A549 treated with GW870086 at 1 μM for 4 hours (cell line): ENCODE measurements around the gene DVL2. TPM values are rescaled to one million over a fixed set of nuclear protein-coding genes. Genes with fewer than 3 reads are reported as not detected.

Experiments used
- total RNA-seq: library from RNA; stranded (reverse); fragments of 200-300 nt; extraction: Qiagen RNA extraction; gene quantifications from 5 replicates; pipeline ENCODE4 v1.2.3, GENCODE V29; 2022; ENCODE audit warnings: low read depth

DVL2 gene
- total RNA-seq: 31.8 to 38.4 TPM (median 37.3 TPM) in 5 replicates

GRCh38 chr17:7234083-7234951 lies at the start of gene DVL2:
Gene DVL2, minus strand, starts transcription at chr17:7234517. Its CDS starts 255 bp downstream, at chr17:7234262.

GRCh38 chr17:7281074-7281952 lies 47.0 kb upstream of the DVL2 start, which contains the start of gene SLC2A4:
Gene SLC2A4, plus strand, starts transcription at chr17:7281718. Its CDS starts 217 bp downstream, at chr17:7281935.

GRCh38 chr17:7262192-7262934 lies 28.0 kb upstream of the DVL2 start, which contains the start of gene CLDN7:
Gene CLDN7, minus strand, starts transcription at chr17:7262478. Its CDS starts 435 bp downstream, at chr17:7262043.

GRCh38 chr17:7252176-7253043 lies 18.1 kb upstream of the DVL2 start, which contains the start of gene ELP5:
Gene ELP5, plus strand, starts transcription at chr17:7252215. Its CDS starts 336 bp downstream, at chr17:7252551.

GRCh38 chr17:7251661-7252175 lies 17.4 kb upstream of the DVL2 start, which contains the start of gene CTDNEP1:
Gene CTDNEP1, minus strand, starts transcription at chr17:7251734. Its CDS starts 438 bp downstream, at chr17:7251296.

GRCh38 chr17:7241783-7242716 lies 7.7 kb upstream of the DVL2 start, which contains the start of gene GABARAP:
Gene GABARAP, minus strand, starts transcription at chr17:7242449. Its CDS starts 119 bp downstream, at chr17:7242330.

GRCh38 chr17:7239091-7240027 lies 5.0 kb upstream of the DVL2 start, which contains the start of gene PHF23:
Gene PHF23, minus strand, starts transcription at chr17:7239457. Its CDS starts 178 bp downstream, at chr17:7239279.

GRCh38 chr17:7219812-7220592 lies 14.3 kb downstream of the DVL2 start, which contains the start of the genes ACADVL and DLG4:
Gene ACADVL, plus strand, starts transcription at chr17:7219938. Its CDS starts 47 bp downstream, at chr17:7219985.
Gene DLG4, minus strand, starts transcription at chr17:7219836.

GRCh38 chr17:7179317-7180254 lies 54.7 kb downstream of the DVL2 start, which contains the start of gene ASGR1:
Gene ASGR1, minus strand, starts transcription at chr17:7179370. Its CDS starts 807 bp downstream, at chr17:7178563.

Other genes with a start within 250 kb of the DVL2 start
- not detected in 5 replicates for gene ALOX12, start 238.5 kb downstream of the DVL2 start, total RNA-seq
- 431 to 509 TPM (median 449 TPM) in 5 replicates for gene RNASEK, start 221.9 kb downstream of the DVL2 start, total RNA-seq
- not detected in 5 replicates for gene BCL6B, start 211.5 kb downstream of the DVL2 start, total RNA-seq
- gene SLC16A13, start 198.5 kb downstream of the DVL2 start, total RNA-seq: 6.9 to 9.1 TPM (median 8.2 TPM) in 5 replicates
- not detected in 5 replicates for gene SLC16A11, start 190.4 kb downstream of the DVL2 start, total RNA-seq
- gene CLEC10A, start 154.3 kb downstream of the DVL2 start, total RNA-seq: not detected in 5 replicates
- gene ASGR2, start 119.7 kb downstream of the DVL2 start, total RNA-seq: 0.10 to 0.35 TPM in 2 of 5 replicates, not detected in the others
- 0.78 to 1.4 TPM (median 0.87 TPM) in 5 replicates for gene ASGR1, start 55.1 kb downstream of the DVL2 start, total RNA-seq
- gene DLG4, start 14.7 kb downstream of the DVL2 start, total RNA-seq: 4.8 to 8.2 TPM (median 6.7 TPM) in 5 replicates
- 328 to 426 TPM (median 419 TPM) in 5 replicates for gene ACADVL, start 14.6 kb downstream of the DVL2 start, total RNA-seq
- 80.8 to 113 TPM (median 94.7 TPM) in 5 replicates for gene PHF23, start 4.9 kb upstream of the DVL2 start, total RNA-seq
- 629 to 795 TPM (median 688 TPM) in 5 replicates for gene GABARAP, start 7.9 kb upstream of the DVL2 start, total RNA-seq
- gene CTDNEP1, start 17.2 kb upstream of the DVL2 start, total RNA-seq: 209 to 247 TPM (median 236 TPM) in 5 replicates
- 124 to 134 TPM (median 126 TPM) in 5 replicates for gene ELP5, start 17.7 kb upstream of the DVL2 start, total RNA-seq
- gene CLDN7, start 28.0 kb upstream of the DVL2 start, total RNA-seq: 1.7 to 2.5 TPM (median 2.1 TPM) in 5 replicates
- gene SLC2A4, start 47.2 kb upstream of the DVL2 start, total RNA-seq: 0.17 to 0.64 TPM (median 0.45 TPM) in 5 replicates
- gene YBX2, start 60.1 kb upstream of the DVL2 start, total RNA-seq: 0.22 to 0.91 TPM (median 0.52 TPM) in 5 replicates
- 1,622 to 1,789 TPM (median 1,677 TPM) in 5 replicates for gene EIF5A, start 73.1 kb upstream of the DVL2 start, total RNA-seq
- gene GPS2, start 80.8 kb upstream of the DVL2 start, total RNA-seq: 84.7 to 101 TPM (median 95.3 TPM) in 5 replicates
- gene NEURL4, start 94.8 kb upstream of the DVL2 start, total RNA-seq: 25.3 to 31.6 TPM (median 30.1 TPM) in 5 replicates
- 1.7 to 5.4 TPM (median 3.1 TPM) in 5 replicates for gene ACAP1, start 102.0 kb upstream of the DVL2 start, total RNA-seq
- 9.4 to 13.4 TPM (median 10.7 TPM) in 5 replicates for gene KCTD11, start 117.6 kb upstream of the DVL2 start, total RNA-seq
- gene TMEM95, start 120.6 kb upstream of the DVL2 start, total RNA-seq: not detected in 5 replicates
- 1.4 to 2.0 TPM (median 1.5 TPM) in 5 replicates for gene TNK1, start 146.6 kb upstream of the DVL2 start, total RNA-seq
- 38.1 to 44.3 TPM (median 41.3 TPM) in 5 replicates for gene PLSCR3, start 160.0 kb upstream of the DVL2 start, total RNA-seq
- gene TMEM256, start 169.6 kb upstream of the DVL2 start, total RNA-seq: 202 to 227 TPM (median 216 TPM) in 5 replicates
- 13.2 to 18.5 TPM (median 17.1 TPM) in 5 replicates for gene NLGN2, start 173.3 kb upstream of the DVL2 start, total RNA-seq
- 0.14 TPM in 1 of 5 replicates, not detected in the others for gene SPEM1, start 185.8 kb upstream of the DVL2 start, total RNA-seq
- gene SPEM2, start 191.1 kb upstream of the DVL2 start, total RNA-seq: 0.14 TPM in 1 of 5 replicates, not detected in the others
- gene SPEM3, start 194.3 kb upstream of the DVL2 start, total RNA-seq: not detected in 5 replicates
- gene TMEM102, start 200.9 kb upstream of the DVL2 start, total RNA-seq: 10.2 to 13.7 TPM (median 12.1 TPM) in 5 replicates
- 0.43 to 1.3 TPM (median 1.1 TPM) in 5 replicates for gene FGF11, start 205.0 kb upstream of the DVL2 start, total RNA-seq
- gene CHRNB1, start 210.5 kb upstream of the DVL2 start, total RNA-seq: 7.3 to 11.0 TPM (median 9.1 TPM) in 5 replicates
- 18.5 to 23.4 TPM (median 22.7 TPM) in 5 replicates for gene ZBTB4, start 245.1 kb upstream of the DVL2 start, total RNA-seq
- gene SLC35G6, start 246.9 kb upstream of the DVL2 start, total RNA-seq: not detected in 5 replicates
- gene POLR2A, start 249.8 kb upstream of the DVL2 start, total RNA-seq: 63.4 to 76.8 TPM (median 71.8 TPM) in 5 replicates